ENCODE measurements around the gene EFCAB13. TPM values are rescaled to one million over a fixed set of nuclear protein-coding genes. Genes with fewer than 3 reads are reported as not detected.
A peak's percentile ranks its signal among the peaks of the same experiment; 100 is the strongest.
"Not testable (repeated sequence)": the region's sequence is repeated elsewhere in the genome, so short reads cannot be mapped to it uniquely, and the experiment has no call there.

EFCAB13 gene
- total RNA-seq, 4 donors from 2014 or later = 1.4 to 2.5 (median 1.8) TPM

DNA sequence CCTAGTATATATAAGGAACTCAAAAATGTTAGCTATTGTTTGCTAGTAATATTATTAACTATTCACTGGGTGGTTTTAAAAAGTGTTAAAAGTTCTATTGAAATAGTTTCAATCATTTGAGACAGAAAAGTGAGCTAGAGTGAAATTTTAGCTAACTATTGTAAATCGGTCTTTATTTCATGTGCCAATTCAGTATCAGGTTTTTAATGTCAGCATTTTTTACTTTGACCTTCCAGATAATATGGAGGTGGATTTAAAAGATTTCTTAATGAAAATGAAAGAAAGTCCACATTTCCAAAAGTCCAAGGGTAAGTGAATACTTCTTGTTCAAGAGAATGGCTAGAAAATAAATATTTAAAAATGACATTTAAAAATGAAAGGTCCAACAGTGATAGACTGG is 90.9 kb downstream of the EFCAB13 start:
- no peak for TF ChIP-seq POLR2A (IDR thresholded peaks at IDR 0.05)
- TF ChIP-seq, protein P1, sequence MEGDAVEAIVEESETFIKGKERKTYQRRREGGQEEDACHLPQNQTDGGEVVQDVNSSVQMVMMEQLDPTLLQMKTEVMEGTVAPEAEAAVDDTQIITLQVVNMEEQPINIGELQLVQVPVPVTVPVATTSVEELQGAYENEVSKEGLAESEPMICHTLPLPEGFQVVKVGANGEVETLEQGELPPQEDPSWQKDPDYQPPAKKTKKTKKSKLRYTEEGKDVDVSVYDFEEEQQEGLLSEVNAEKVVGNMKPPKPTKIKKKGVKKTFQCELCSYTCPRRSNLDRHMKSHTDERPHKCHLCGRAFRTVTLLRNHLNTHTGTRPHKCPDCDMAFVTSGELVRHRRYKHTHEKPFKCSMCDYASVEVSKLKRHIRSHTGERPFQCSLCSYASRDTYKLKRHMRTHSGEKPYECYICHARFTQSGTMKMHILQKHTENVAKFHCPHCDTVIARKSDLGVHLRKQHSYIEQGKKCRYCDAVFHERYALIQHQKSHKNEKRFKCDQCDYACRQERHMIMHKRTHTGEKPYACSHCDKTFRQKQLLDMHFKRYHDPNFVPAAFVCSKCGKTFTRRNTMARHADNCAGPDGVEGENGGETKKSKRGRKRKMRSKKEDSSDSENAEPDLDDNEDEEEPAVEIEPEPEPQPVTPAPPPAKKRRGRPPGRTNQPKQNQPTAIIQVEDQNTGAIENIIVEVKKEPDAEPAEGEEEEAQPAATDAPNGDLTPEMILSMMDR (IDR thresholded peaks at IDR 0.05 in 4 of 5, conservative IDR thresholded peaks at IDR 0.05 in 1 of 5) = no peak
- ATAC-seq (no peak), DNase-seq (no peak)
- Histone ChIP-seq H3K27me3 (no peaks in the 10 kb centered on the region), H3K36me3 (no peaks in the 10 kb centered on the region), H3K4me1 (no peaks in the 10 kb centered on the region), H3K4me3 (no peak overlapping the region), H3K27ac (no peak overlapping the region), H3K9me3 (no peaks in the 10 kb centered on the region)
- in situ Hi-C loops (cut with MboI; ENCODE audit: low sequenced_read_pairs in 4 of 4) (no loop called here), intact Hi-C loops (cut with DNase I; ENCODE audit: low total_unique reads) (no loop called here)

- H3K4me3 ChIP-seq = peak overlapping the region in 3 of 4 donors; percentile 37 to 49 (median 46)
- no peaks in the 10 kb centered on the region for H3K36me3 ChIP-seq
- no peak overlapping the region for H3K27ac ChIP-seq
- in situ Hi-C loops (cut with MboI; ENCODE audit: low sequenced_read_pairs in 4 of 4) = no loop called here
- H3K27me3 ChIP-seq = peaks cover 0 to 10% (median 9%) of the 10 kb centered on the region in 3 donors
- no peaks in the 10 kb centered on the region for H3K4me1 ChIP-seq
- DNase-seq = no peak
- no peaks in the 10 kb centered on the region for H3K9me3 ChIP-seq
- intact Hi-C loops (cut with DNase I; ENCODE audit: low total_unique reads) = no loop called here
- TF ChIP-seq, protein P1 (IDR thresholded peaks at IDR 0.05 in 4 of 5, conservative IDR thresholded peaks at IDR 0.05 in 1 of 5) = no peak
- no peak for TF ChIP-seq POLR2A (IDR thresholded peaks at IDR 0.05)
- ATAC-seq = peak in 1 of 2 donors; percentile 27
These were observed 99.9 kb downstream of the EFCAB13 start for GRCh38 chr17:47423406-47424295.

DNA sequence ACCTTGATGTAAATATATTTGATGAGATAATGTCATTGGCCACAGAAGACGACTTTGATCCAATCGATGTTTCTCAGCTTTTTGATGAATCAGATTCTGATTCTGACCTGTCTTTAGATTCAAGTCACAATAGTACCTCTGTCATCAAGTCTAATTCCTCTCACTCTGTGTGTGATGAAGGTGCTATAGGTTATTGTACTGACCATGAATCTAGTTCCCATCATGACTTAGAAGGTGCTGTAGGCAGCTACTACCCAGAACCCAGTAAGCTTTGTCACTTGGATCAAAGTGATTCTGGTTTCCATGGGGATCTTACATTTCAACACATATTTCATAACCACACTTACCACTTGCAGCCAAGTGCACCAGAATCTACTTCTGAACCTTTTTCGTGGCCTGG is 101.5 kb downstream of the EFCAB13 start:
- H3K36me3 ChIP-seq; H3K4me3 ChIP-seq; H3K4me1 ChIP-seq; H3K9me3 ChIP-seq; H3K27me3 ChIP-seq; H3K27ac ChIP-seq; DNase-seq; ATAC-seq; intact Hi-C loops (cut with DNase I; ENCODE audit: low total_unique reads); in situ Hi-C loops (cut with MboI; ENCODE audit: low sequenced_read_pairs in 4 of 4): not testable (repeated sequence)

DNA sequence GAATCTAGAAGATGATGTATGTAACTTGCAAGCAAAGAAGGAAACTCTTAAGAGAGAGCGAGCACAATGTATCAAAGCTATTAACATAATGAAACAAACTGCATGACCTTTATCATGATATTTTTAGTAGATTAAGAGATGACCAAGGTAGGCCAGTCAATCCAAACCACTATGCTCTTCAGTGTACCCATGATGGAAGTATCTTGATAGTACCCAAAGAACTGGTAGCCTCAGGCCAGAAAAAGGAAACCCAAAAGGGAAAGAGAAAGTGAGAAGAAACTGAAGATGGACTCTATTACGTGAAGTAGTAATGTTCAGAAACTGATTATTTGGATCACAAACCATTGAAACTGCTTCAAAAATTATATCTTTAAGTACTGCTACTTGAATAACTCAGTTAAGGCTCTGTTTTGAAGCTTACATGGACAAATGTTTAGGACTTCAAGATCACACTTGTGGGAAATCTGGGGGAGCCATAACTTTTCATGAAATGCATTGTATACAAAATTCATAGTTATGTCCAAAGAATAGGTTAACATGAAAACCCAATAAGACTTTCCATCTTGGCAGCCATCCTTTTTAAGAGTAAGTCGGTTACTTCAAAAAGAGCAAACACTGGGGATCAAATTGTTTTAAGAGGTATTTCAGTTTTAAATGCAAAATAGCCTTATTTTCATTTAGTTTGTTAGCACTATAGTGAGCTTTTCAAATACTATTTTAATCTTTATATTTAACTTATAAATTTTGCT is 102.3 kb downstream of the EFCAB13 start:
- H3K27me3 ChIP-seq; DNase-seq; H3K9me3 ChIP-seq; ATAC-seq; H3K36me3 ChIP-seq; H3K4me3 ChIP-seq; H3K4me1 ChIP-seq; H3K27ac ChIP-seq; intact Hi-C loops (cut with DNase I; ENCODE audit: low total_unique reads); in situ Hi-C loops (cut with MboI; ENCODE audit: low sequenced_read_pairs in 4 of 4): not testable (repeated sequence)

- DNase-seq (no peak), ATAC-seq (no peak)
- H3K4me3 ChIP-seq = no peak overlapping the region
- TF ChIP-seq, protein P1 (IDR thresholded peaks at IDR 0.05 in 4 of 5, conservative IDR thresholded peaks at IDR 0.05 in 1 of 5) = no peak
- no peak for TF ChIP-seq POLR2A (IDR thresholded peaks at IDR 0.05)
- in situ Hi-C loops (cut with MboI; ENCODE audit: low sequenced_read_pairs in 4 of 4) (no loop called here), intact Hi-C loops (cut with DNase I; ENCODE audit: low total_unique reads) (no loop called here)
- peaks cover 0 to 8% (median under 1%) of the 10 kb centered on the region in 3 donors for H3K27me3 ChIP-seq
- H3K27ac ChIP-seq = no peak overlapping the region
- H3K4me1 ChIP-seq = no peaks in the 10 kb centered on the region
- H3K9me3 ChIP-seq = no peaks in the 10 kb centered on the region
- H3K36me3 ChIP-seq = no peaks in the 10 kb centered on the region
These were observed 104.2 kb downstream of the EFCAB13 start for GRCh38 chr17:47427985-47428384.

GRCh38 chr17:47432240-47432639 is 108.5 kb downstream of the EFCAB13 start:
- H3K27me3 ChIP-seq; H3K36me3 ChIP-seq; H3K27ac ChIP-seq; ATAC-seq; H3K4me3 ChIP-seq; DNase-seq; H3K4me1 ChIP-seq; in situ Hi-C loops (cut with MboI; ENCODE audit: low sequenced_read_pairs in 4 of 4); intact Hi-C loops (cut with DNase I; ENCODE audit: low total_unique reads); H3K9me3 ChIP-seq: not testable (repeated sequence)

All from gastrocnemius medialis (tissue), 4 donors.